Activated CD8-positive, alpha-beta T cell treated with anti-CD3 and anti-CD28 coated beads, Interleukin-2, amount 10 ng/mL, durations not matched to agents 7 days and 5 days (primary cell): ENCODE measurements around the gene TDRD9. TPM values are rescaled to one million over a fixed set of nuclear protein-coding genes. Genes with fewer than 3 reads are reported as not detected.

ENCODE experiments used
- ATAC-seq: fragments of 150-1000 bp; cut with Tn5 transposase; one replicate; pipeline ENCODE4 v1.10.0; 2021; ENCODE audit warnings: moderate library complexity
- CTCF ChIA-PET: fragments of 350-600 bp; sonication (Branson Sonifier 250); formaldehyde crosslinking; loops from one replicate; lab custom pipeline; 2021; ENCODE audit warnings: antibody characterized with exemption; lab: Charles Lee
- POLR2A ChIA-PET: fragments of 350-600 bp; sonication (Branson Sonifier 250); formaldehyde crosslinking; loops from one replicate; lab custom pipeline; 2021; ENCODE audit warnings: antibody characterized with exemption; lab: Charles Lee
- DNase-seq: peaks from one replicate; pipeline ENCODE4 v3.0.0-alpha.2; 2020
- H3K27ac Mint-ChIP-seq: one replicate; pipeline ENCODE4 v1.8.0; 2021; ENCODE audit warnings: mild to moderate bottlenecking, mixed read lengths
- H3K27me3 Mint-ChIP-seq: one replicate; pipeline ENCODE4 v1.8.0; 2021; ENCODE audit warnings: low read depth, mixed read lengths
- H3K36me3 Mint-ChIP-seq: one replicate; pipeline ENCODE4 v1.8.0; 2021; ENCODE audit warnings: low read depth, mixed read lengths
- H3K4me1 Mint-ChIP-seq: one replicate; pipeline ENCODE4 v1.8.0; 2021; ENCODE audit warnings: low read depth, mixed read lengths
- H3K4me3 Mint-ChIP-seq: one replicate; pipeline ENCODE4 v1.8.0; 2021; ENCODE audit warnings: mild to moderate bottlenecking, mixed read lengths
- H3K9me3 Mint-ChIP-seq: one replicate; pipeline ENCODE4 v1.8.0; 2022; ENCODE audit warnings: mixed read lengths; ENCODE audit not compliant: insufficient read depth
- total RNA-seq, 2 experiments: library from RNA; stranded (reverse); gene quantifications; one replicate each; pipeline ENCODE4 v1.2.3, GENCODE V29; 2021

Gene TDRD9, protein sequence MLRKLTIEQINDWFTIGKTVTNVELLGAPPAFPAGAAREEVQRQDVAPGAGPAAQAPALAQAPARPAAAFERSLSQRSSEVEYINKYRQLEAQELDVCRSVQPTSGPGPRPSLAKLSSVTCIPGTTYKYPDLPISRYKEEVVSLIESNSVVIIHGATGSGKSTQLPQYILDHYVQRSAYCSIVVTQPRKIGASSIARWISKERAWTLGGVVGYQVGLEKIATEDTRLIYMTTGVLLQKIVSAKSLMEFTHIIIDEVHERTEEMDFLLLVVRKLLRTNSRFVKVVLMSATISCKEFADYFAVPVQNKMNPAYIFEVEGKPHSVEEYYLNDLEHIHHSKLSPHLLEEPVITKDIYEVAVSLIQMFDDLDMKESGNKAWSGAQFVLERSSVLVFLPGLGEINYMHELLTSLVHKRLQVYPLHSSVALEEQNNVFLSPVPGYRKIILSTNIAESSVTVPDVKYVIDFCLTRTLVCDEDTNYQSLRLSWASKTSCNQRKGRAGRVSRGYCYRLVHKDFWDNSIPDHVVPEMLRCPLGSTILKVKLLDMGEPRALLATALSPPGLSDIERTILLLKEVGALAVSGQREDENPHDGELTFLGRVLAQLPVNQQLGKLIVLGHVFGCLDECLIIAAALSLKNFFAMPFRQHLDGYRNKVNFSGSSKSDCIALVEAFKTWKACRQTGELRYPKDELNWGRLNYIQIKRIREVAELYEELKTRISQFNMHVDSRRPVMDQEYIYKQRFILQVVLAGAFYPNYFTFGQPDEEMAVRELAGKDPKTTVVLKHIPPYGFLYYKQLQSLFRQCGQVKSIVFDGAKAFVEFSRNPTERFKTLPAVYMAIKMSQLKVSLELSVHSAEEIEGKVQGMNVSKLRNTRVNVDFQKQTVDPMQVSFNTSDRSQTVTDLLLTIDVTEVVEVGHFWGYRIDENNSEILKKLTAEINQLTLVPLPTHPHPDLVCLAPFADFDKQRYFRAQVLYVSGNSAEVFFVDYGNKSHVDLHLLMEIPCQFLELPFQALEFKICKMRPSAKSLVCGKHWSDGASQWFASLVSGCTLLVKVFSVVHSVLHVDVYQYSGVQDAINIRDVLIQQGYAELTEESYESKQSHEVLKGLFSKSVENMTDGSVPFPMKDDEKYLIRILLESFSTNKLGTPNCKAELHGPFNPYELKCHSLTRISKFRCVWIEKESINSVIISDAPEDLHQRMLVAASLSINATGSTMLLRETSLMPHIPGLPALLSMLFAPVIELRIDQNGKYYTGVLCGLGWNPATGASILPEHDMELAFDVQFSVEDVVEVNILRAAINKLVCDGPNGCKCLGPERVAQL (N-terminal part only)
- total RNA-seq: 1 to 10 TPM; 1.3 to 2.7 TPM

DNA sequence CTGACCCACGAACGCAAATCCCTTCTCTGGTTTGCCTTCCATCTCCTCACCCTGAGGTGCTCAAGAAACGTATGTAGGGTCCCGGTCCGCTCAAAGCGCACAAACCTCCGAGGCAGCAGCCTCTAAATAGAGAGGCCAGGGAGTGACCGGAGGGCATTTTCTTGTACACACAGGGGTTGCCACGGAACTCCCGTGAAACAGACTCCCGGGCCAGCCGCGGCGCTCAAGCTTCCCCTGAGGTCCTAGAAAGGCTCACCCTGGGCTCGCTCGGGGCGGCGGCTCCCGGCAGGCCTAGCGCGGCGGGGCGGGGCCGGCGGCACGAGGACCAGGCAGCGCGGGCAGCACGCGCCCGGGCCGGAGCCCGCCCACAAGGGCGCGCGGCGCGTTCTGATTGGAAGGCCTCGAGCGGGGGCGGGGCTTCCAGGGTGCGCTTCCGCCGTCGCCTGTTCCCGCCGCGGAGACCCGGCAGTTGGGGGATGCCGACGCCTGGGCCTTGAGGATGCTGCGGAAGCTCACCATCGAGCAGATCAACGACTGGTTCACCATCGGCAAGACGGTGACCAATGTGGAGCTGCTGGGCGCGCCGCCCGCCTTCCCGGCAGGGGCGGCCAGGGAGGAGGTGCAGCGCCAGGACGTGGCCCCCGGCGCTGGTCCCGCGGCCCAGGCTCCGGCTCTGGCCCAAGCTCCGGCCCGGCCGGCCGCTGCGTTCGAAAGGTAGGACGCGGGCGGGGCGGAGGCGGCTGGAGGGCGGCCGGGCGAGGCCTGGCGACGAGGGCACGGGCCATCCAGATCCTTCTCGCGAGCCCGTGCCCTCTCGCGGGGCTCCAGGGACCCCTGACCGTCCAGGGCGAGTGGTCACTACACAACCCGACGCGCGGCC, at the start of gene TDRD9:
Gene TDRD9 (plus strand): TSS at position 446 of the 880 bp plus-strand sequence. CDS start 54 bp downstream, at position 500.
- Mint-ChIP-seq H3K36me3 (no peaks in the 10 kb centered on the region), H3K4me1 (peaks cover 12% of the 10 kb centered on the region), H3K27me3 (peaks cover 11% of the 10 kb centered on the region), H3K27ac (no peak within 1 kb of the TSS), H3K9me3 (no peaks in the 10 kb centered on the region), H3K4me3 (no peak within 1 kb of the TSS)
- CTCF ChIA-PET: interaction anchor here (1.9 kb wide), 1 partner anchor 18 kb away, joined by 5 read pairs; no protein-coding TSS in a partner anchor
- DNase-seq (no peak), ATAC-seq (no peak)
- POLR2A ChIA-PET: no interaction called here

DNA sequence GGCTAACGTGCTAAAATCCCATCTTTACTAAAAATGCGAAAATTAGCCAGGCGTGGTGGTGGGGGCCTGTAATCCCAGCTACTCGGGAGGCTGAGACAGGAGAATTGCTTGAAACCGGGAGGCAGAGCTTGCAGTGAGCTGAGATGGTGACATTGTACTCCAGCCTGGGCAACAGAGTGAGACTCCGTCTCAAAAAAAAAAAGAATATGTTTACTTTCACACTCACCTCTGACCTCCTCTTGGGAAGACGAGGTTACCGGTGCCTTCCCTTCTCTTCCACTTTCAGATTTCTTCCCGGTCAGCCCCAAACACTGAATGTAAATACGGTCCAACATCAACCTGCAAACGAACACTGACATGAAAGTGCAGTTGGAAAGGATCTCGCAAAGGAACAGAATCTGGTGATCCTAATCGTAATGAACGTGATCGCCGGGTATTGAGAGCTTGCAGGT, 49.1 kb upstream of the TDRD9 start:
- ATAC-seq (no peak), DNase-seq (no peak)
- Mint-ChIP-seq H3K36me3 (no peaks in the 10 kb centered on the region), H3K4me3 (peak overlapping the region; percentile 18), H3K27me3 (no peaks in the 10 kb centered on the region), H3K4me1 (peaks cover 21% of the 10 kb centered on the region), H3K27ac (no peak overlapping the region), H3K9me3 (no peaks in the 10 kb centered on the region)
- ChIA-PET POLR2A (no interaction called here), CTCF (interaction anchor here (0.7 to 7.4 kb wide), 3 partner anchors 21 to 71 kb away, joined by 3 to 36 read pairs (median 5); no protein-coding TSS in a partner anchor)

DNA sequence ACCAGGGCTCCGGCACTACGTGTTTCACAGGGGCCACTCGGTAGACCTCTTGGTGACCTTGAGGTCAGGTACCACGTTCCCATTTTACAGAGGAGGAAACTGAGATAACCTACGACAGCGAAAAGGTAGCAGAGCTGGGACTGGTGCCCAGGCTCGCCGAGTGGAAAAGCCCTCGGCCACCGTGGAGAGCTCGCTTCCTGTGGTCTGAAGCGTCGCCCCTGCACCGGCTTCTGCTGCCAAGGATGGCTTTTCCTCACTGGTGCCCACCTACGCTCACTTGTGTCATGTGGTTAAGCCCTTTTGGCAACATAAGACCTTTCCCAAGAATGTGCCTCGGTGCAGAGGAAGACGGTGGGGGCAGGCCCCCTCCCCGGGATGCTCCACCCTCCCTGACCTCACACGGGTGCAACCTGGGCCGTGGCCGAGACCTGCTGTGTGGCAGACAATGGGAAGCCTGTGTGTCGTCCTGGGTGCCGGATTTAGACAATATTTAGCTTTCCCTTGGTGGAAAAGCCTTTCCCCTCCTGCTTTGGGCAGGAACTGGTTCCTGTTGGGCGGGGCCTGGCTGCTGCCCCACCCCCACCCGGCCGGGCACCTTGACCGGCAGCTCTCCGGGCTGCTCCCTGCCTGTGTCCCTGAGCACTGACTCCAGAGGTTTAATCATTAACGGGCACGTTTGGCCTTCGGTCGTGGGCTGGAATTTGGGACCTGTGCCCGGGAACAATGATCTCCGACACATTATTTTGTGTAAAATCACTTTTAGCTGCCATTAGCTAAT, 48.5 kb upstream of the TDRD9 start:
- Mint-ChIP-seq H3K27ac (no peak overlapping the region), H3K36me3 (no peaks in the 10 kb centered on the region), H3K4me1 (peaks cover 19% of the 10 kb centered on the region), H3K4me3 (peak overlapping the region; percentile 25), H3K27me3 (no peaks in the 10 kb centered on the region), H3K9me3 (no peaks in the 10 kb centered on the region)
- POLR2A ChIA-PET: interaction anchor here (0.8 kb wide), 1 partner anchor 7 kb away, joined by 4 read pairs; no protein-coding TSS in a partner anchor
- DNase-seq (no peak), ATAC-seq (no peak)
- CTCF ChIA-PET: interaction anchor here (0.7 to 7.4 kb wide), 3 partner anchors 21 to 72 kb away, joined by 3 to 36 read pairs (median 5); no protein-coding TSS in a partner anchor

DNA sequence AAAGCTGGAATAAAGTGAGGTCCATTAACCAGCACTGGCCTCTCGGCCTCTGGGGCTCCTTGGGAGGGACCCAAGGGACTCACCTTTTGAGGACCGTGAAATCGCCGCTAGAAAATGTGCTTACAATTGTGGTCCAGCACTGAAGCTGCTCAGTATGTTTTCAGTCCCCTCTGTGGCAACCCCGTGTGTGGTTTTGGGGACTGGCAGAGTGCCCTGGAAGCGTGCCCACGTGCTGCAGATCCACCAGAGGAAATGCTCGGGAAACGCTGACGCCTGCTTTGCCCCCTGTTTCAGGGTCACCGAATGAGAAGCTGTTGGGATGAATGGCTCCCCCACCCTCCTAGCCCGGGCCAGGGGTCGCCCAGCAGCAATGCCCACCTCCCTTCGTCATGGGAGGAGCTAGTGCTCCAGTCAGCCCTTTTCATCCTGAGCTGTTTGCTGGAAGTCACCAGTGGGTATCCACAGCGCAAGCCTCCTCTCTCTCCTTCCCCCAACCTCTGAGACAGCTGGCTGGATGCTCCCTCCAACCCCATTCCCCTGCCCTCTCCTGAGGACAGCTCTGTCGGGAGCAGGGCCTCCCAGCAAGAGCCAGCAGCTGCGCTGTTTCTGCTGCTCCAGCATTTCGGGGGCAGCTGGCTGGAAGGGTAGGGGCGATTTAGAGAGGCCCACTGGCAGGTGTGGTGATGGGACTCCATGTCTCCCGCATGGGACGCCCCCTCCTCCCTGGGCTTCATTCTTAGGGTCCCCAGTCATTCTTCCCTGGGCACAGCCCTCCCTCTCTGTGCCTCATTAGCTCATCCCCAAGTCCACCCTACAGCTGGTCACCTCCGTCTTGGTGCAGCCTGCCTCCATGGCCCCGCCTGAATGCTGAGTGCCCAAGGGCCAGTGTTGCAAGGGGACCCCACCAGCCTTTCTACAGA, 47.6 kb upstream of the TDRD9 start:
- ChIA-PET POLR2A (interaction anchor here (0.7 to 0.8 kb wide), 2 partner anchors 8 to 21 kb away, joined by 3 to 4 read pairs; no protein-coding TSS in a partner anchor), CTCF (interaction anchor here (0.9 to 7.4 kb wide), 3 partner anchors 20 to 72 kb away, joined by 5 to 36 read pairs (median 5); no protein-coding TSS in a partner anchor)
- no peaks in the 10 kb centered on the region for H3K36me3 Mint-ChIP-seq
- no peak overlapping the region for H3K27ac Mint-ChIP-seq
- no peak for DNase-seq
- H3K4me1 Mint-ChIP-seq: peaks cover 15% of the 10 kb centered on the region
- H3K4me3 Mint-ChIP-seq: peak overlapping the region; percentile 25
- H3K27me3 Mint-ChIP-seq: no peaks in the 10 kb centered on the region
- H3K9me3 Mint-ChIP-seq: no peaks in the 10 kb centered on the region
- no peak for ATAC-seq

DNA sequence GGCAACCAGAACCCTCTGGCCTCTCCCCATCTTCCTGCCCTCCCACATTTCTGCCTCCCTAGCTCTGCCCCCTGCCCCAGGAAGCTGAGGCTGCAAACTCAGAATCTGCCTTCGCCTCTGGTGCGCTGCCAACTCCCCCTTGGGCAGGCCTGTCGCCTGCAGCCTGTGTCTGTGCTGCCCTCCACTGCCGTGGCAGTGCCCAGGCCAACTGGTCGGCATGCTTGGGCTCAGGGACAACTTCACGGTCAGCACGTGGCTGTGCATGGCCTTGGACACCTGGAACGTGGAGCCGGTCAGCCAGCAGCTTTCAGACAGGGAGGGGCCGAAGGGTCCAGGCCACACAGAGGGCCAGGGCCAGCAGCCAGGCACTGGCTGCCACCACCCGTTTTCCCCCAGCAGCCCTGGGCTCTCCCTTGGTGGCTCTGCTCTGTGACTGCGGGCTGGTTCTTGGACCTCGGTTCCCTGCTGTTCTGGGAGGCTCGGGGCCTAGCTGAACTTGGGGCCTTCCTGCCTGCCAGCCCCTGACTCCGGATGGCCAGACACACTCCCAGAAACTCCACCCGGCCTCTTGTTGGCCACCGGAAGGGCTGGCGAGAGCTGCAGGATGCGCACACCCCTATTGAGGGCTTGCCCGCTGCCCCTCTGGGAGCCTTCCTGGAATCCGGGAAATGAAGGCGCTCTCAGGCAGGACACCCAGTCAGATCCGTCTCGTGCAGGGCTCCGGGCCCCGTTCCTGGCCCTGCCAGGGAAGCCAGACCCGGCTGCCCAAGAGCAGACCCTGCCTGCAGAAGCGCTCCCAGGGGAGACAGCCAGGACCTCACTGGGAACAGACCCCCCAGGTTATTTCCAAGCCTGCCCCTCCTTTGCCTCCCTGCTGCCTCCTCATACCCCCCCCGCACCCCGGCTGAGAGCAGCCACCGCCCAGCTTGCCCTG, 46.7 kb upstream of the TDRD9 start:
- no peaks in the 10 kb centered on the region for H3K27me3 Mint-ChIP-seq
- no peak overlapping the region for H3K4me3 Mint-ChIP-seq
- ATAC-seq (no peak), DNase-seq (no peak)
- ChIA-PET POLR2A (no interaction called here), CTCF (interaction anchor here (0.9 to 7.4 kb wide), 2 partner anchors 19 to 73 kb away, joined by 5 to 36 read pairs; no protein-coding TSS in a partner anchor)
- no peak overlapping the region for H3K27ac Mint-ChIP-seq
- H3K36me3 Mint-ChIP-seq: no peaks in the 10 kb centered on the region
- H3K9me3 Mint-ChIP-seq: no peaks in the 10 kb centered on the region
- peaks cover 15% of the 10 kb centered on the region for H3K4me1 Mint-ChIP-seq

DNA sequence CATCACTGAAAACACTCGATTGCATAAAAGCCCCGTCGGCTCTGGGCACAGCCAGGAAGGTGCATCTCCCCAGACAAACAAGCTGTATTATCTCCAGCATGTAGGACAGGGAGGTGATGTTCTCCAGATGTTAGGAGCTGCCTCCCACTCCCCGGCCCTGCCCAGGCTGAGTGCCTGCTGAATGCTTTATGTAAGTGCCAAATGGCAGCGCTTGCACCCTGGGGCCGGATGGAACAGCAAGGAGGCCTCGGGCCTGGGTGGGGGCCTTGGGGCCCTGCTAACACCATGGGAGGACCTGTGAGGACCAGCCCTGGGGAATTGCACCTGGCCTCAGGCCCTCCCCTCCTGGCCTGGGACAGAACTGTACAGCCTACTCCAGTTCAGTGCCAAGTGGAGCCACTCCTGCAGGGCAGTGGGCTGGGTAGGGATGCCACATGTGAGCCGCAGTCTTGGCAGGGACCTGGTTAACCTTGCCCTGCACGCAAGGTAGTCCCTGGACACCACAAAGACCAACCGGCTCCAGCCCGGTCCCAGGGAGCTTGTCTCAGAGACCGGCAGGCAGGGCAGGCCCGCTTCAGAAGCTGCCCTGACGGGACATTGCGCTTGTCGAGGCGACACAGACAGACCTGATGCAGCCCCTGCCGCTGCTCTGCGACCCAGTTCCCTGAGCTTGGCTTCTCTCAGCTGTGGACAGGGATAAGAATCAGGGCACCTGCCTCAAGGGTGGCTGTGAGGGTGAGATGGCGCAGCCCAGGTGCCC, 45.6 kb upstream of the TDRD9 start:
- DNase-seq (no peak), ATAC-seq (peak; percentile 27)
- Mint-ChIP-seq H3K4me3 (no peak overlapping the region), H3K27ac (no peak overlapping the region), H3K9me3 (no peaks in the 10 kb centered on the region), H3K4me1 (peaks cover 15% of the 10 kb centered on the region), H3K27me3 (no peaks in the 10 kb centered on the region), H3K36me3 (no peaks in the 10 kb centered on the region)
- POLR2A ChIA-PET: no interaction called here
- CTCF ChIA-PET: interaction anchor here (7.4 kb wide), 1 partner anchor 18 kb away, joined by 36 read pairs; no protein-coding TSS in a partner anchor

DNA sequence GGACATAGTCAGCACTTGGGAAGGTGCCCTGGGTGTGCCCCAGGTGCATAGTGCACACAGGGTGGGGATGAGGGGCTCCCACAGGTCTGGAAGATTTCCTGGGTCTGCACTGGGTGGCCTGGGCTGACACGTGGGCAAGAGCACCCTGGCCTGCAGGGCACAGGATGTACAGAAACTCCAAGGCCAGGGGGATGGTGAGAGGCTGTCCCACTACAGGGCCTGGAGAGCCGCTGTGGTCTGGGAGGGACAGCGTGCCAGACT, 45.1 kb upstream of the TDRD9 start:
- no peaks in the 10 kb centered on the region for H3K27me3 Mint-ChIP-seq
- H3K9me3 Mint-ChIP-seq: no peaks in the 10 kb centered on the region
- CTCF ChIA-PET: interaction anchor here (7.4 kb wide), 1 partner anchor 17 kb away, joined by 36 read pairs; no protein-coding TSS in a partner anchor
- DNase-seq (no peak), ATAC-seq (no peak)
- no peak overlapping the region for H3K27ac Mint-ChIP-seq
- no peaks in the 10 kb centered on the region for H3K36me3 Mint-ChIP-seq
- POLR2A ChIA-PET: no interaction called here
- H3K4me1 Mint-ChIP-seq: peaks cover 15% of the 10 kb centered on the region
- no peak overlapping the region for H3K4me3 Mint-ChIP-seq

DNA sequence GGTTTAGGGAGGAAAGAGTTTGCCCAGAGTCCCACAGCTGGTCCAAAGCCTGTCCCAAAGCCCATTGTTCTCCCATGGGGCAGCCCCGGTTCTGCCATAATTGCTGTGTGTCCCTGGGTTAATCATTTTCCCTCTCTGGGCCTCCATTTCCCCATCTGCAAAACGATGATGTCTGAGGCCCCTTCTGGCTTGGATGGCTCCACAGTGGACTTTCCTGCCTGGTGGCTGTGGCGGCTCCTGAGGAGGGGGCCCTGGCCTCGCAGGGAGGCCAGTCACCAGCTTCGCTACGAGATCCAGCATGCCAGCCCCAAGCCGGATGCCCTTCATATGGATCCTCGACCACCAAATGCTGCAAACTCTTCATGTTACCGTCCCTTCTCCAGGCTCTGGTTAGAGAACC, 43.4 kb upstream of the TDRD9 start:
- no peaks in the 10 kb centered on the region for H3K9me3 Mint-ChIP-seq
- H3K27ac Mint-ChIP-seq: no peak overlapping the region
- H3K4me1 Mint-ChIP-seq: peaks cover 9% of the 10 kb centered on the region
- no peaks in the 10 kb centered on the region for H3K27me3 Mint-ChIP-seq
- H3K36me3 Mint-ChIP-seq: no peaks in the 10 kb centered on the region
- ATAC-seq (no peak), DNase-seq (no peak)
- CTCF ChIA-PET: interaction anchor here (0.6 to 7.4 kb wide), 3 partner anchors 15 to 193 kb away, joined by 3 to 36 read pairs (median 4); no protein-coding TSS in a partner anchor
- no peak overlapping the region for H3K4me3 Mint-ChIP-seq
- POLR2A ChIA-PET: no interaction called here
